ENCODE data around the gene GNG12.

- TF ChIP-seq POLR2AphosphoS5 (IDR thresholded peaks at IDR 0.05; ENCODE audit: low read depth, low read length) (no peak), POLR2A (IDR thresholded peaks at IDR 0.05; ENCODE audit: low read depth, low read length) (no peak)
Measured at GRCh38 chr1:67788904-67789303, 44.4 kb downstream of the GNG12 start.
